Fibroblast of skin of right quadriceps (primary cell): ENCODE measurements around the gene PRKN.
"Not testable (repeated sequence)": the region's sequence is repeated elsewhere in the genome, so short reads cannot be mapped to it uniquely, and the experiment has no call there.

Experiments
- DNase-seq: peaks from one replicate; pipeline ENCODE4 v3.0.0-alpha.2; 2013

The PRKN gene

GRCh38 chr6:161882196-161882765 is 845.3 kb downstream of the PRKN start:
- no peak for DNase-seq

DNA sequence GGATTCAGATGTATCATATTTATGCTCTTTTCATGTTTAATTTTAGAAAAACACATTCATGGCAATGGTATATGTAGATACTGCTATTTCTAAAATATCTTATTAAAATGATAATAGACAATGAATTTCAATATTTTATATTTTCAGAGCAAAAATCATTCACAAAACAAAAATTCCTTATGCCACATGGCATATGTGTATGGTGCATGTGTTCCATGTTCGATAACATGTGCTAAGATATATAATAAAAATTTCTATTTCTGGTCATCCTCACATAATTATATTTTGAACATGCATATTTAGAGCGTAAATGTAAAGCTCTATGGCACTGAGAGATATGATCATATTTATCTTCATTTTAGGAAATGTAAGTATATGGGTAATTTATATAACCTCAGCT is 847.5 kb downstream of the PRKN start:
- no peak for DNase-seq

- DNase-seq: no peak
These were observed 851.3 kb downstream of the PRKN start for GRCh38 chr6:161876231-161876630.

GRCh38 chr6:161870236-161870901 is 857.2 kb downstream of the PRKN start:
- DNase-seq: no peak

DNA sequence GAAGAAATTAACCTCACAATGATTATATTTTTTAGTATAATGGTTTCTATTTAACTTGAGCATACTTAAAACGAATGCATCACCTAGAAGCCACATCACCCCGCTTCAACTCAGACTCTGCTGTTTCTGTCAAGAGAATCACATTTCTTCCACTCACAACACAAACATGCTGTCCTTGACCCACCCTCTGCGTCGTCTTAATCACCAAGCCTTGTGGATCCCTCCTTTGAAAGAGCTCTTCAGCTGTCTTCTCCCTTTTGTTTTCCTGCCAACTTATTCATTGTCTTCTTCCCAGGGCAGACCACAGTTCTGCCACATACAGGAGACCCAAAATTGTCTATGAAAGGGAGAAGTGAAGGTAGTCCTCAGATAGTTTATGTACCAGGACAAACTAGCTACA is 858.1 kb downstream of the PRKN start:
- no peak for DNase-seq

DNA sequence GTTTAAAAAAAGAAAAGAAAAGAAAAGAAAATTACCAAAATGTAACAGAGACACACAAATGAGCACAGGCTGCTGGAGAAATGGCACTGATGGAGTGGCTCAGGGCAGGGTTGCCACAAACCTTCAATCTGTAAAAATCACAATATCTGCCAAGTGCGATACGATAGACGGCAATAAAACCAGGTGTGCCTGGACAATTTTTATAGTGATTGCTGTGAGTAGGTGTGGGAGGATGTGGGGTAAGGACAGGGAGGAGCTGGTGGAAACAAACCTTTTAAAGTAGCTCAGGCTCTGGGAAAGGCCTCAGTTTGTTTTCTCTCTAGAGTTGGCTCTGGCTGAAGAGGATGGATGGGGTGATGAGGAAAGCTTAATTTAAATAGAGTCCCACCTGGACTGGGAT is 861.0 kb downstream of the PRKN start:
- no peak for DNase-seq

DNA sequence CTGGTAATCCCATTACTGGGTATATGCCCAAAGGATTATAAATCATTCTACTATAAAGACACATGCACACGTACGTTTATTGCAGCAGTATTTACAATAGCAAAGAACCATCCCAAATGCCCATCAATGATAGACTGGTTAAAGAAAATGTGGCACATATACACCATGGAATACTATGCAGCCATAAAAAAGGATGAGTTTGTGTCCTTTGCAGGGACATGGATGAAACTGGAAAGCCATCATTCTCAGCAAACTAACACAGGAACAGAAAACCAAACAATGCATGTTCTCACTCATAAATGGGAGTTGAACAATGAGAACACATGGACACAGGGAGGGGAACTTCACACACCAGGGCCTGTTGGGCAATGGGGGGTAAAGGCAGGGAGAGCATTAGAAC is 866.5 kb downstream of the PRKN start:
- DNase-seq: not testable (repeated sequence)

DNA sequence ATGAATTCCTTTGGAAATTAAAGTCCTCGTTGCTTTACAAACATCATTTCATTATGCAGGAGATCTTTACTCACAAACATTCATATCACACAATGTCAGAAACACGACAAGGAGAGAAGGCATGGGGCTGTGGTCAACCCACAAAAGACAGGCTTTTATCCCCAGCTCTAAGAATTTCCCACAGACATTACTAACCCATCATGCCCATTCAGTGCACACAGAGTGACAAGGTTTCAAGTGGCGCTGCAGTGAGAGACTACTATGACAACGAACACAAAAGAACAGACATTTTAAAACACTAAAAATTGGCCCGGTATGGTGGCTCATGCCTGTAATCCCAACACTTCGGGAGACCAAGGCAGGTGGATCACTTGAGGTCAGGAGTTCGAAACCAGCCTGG is 873.9 kb downstream of the PRKN start:
- DNase-seq: no peak

- DNase-seq: not testable (repeated sequence)
These were observed 876.1 kb downstream of the PRKN start for GRCh38 chr6:161851486-161851885.

- peak; percentile 38 for DNase-seq
These were observed 877.0 kb downstream of the PRKN start for GRCh38 chr6:161850562-161850961.

DNA sequence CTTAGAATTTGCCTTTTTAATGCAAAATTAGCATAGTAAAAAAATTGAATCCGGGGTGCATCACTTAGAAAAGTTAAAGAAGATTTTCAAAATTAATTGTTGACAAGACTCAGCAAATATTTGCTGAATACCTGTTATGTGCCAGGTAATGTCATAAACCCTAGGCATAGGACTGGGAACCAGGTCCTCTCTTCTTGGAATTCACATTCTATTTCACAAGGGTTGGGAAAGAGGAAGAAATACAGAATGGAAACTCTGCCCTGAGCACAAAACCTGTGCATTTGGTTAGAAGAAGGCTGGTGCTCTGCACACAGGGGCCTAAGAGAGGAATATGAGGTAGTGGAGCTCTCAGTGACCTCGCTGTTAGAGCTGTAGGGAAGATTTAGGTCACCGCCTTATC is 879.9 kb downstream of the PRKN start:
- no peak for DNase-seq

DNA sequence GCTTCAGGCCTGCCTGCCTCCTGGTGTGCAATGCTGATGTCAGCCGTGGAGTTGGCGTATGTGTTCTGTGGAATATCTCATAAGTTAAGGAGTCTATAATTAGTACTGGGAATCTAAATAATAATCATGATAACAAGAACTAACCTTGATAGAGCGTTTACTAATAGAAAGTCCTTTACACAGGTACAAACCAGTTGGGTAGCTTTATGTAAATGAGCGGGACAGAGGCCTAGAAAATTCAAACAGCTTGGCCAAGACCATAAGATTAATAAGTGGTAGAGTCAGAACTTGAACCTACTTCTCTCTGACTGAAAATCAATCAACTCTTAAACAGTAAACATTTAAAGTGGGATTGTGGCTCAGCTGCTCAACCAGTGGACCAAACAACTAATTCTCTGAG is 882.8 kb downstream of the PRKN start:
- DNase-seq: no peak

GRCh38 chr6:161843066-161843465 is 884.5 kb downstream of the PRKN start:
- no peak for DNase-seq

DNA sequence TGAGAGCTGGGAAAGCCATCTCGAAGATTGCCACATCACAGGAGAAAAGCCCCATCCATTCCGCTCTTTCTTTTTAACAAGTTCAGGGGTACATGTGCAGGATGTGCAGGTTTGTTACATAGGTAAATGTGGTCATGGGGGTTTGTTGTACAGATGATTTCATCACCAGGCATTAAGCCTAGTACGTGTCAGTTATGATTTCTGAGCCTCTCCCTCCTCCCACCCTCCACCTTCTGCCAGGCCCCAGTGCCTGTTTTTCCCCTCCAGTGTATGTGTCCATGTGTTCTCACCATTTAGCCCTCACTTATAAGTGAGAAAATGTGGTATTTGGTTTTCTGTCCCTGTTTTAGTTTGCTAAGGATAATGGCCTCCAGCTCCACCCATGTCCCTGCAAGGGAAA is 887.2 kb downstream of the PRKN start:
- DNase-seq: no peak

GRCh38 chr6:161838306-161839035 is 889.1 kb downstream of the PRKN start:
- DNase-seq: no peak

DNA sequence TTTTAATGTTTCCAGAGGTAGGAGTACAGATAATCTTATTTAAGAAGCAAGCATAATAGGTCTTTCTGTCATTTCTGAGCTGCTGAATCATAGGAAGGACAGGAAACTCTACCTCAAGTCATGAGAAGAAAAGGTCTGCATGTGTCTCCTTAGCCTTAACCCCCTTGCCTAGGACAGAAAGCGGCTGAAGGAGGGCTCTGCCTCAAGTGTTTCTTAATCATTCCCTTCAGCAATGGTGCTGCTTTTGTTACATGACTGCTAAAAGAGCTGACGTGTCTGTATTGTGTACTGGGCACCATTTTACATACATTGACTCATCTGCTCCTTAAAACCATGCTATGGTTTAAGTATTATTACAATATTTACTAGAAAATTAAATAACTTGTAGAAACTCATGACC is 889.7 kb downstream of the PRKN start:
- no peak for DNase-seq

DNA sequence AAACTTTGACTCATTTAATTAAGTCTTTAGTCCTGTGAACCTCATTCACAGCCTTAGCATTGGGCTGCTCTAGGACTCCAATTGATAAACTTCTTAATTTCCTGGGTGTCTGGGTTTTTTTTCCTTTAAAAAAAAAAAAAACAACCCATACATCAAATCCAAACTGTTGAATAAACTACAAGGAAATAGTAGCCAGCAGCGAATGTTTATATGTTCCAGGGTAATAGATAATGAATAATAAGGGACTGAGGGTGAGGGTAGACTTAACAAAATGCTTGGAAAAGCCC is 890.2 kb downstream of the PRKN start:
- no peak for DNase-seq

- peak; percentile 23 for DNase-seq
These were observed 890.7 kb downstream of the PRKN start for GRCh38 chr6:161836643-161837448.

DNA sequence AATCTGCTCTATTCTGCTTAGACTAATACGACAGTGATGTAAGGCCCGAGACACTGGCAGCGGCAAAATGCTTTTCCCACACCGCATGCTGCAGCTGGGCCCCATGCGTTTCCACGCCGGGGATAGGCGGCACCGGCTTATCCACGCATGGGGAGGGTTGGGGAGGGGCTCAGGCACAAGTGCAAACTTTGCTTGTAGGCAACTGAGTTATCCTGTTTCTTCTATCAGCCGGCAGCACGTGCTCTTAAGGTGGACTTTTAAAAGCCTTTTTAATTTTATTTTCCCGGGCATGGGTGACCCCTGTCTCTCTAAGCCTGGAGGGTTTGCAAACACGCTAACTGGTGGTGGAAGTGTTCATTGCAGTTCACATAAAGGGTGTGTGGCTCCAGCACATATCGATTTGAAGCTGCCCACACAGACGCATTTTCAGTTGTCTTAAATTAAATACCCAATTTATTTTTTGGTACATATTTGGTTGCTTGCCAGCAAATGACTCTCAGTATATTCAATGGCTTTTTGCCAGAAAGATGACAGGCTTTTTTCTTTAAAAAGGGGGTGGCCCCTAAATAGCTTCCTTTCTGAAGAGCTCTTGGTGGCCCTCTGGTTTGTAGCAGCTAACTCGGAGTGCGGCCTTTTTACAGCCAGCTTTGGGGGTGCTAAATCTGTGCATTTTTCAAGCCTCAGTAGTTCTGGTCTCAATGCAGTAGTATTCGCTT is 891.9 kb downstream of the PRKN start:
- peak; percentile 29 for DNase-seq

GRCh38 chr6:161834426-161834825 is 893.1 kb downstream of the PRKN start:
- DNase-seq: no peak

- no peak for DNase-seq
These were observed 894.3 kb downstream of the PRKN start for GRCh38 chr6:161833099-161833860.

DNA sequence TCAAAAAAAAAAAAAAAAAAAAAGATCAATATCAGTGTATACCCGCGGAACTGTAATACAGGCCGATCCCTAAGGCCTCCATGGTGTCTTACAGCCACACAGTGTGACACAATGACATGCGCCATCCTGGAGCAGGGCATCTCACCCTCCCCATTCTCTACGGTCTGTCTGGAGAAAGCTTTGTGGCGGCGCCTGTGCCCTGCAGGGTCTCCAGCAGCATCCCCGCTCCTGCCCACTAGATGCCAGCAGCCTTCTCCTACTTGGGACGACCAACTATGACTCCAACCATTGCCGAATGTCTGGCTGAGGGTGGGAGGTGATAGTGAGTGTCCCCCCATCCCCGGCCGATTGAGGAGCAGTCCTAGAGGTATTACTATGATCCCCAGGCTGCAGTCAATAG is 894.9 kb downstream of the PRKN start:
- no peak for DNase-seq
